Mesendoderm (in vitro differentiated cells): ENCODE measurements around the gene KIAA1191.
A peak's percentile ranks its signal among the peaks of the same experiment; 100 is the strongest.
"Not testable (repeated sequence)": the region's sequence is repeated elsewhere in the genome, so short reads cannot be mapped to it uniquely, and the experiment has no call there.

Source experiments
- DNase-seq: peaks from one replicate; pipeline ENCODE4 v3.0.0; 2013
- H2AK5ac ChIP-seq: 2 replicates; pipeline ENCODE4 v1.6.1; 2013; ENCODE audit warnings: low read length, inconsistent platforms
- H2BK120ac ChIP-seq: 2 replicates; pipeline ENCODE4 v1.6.1; 2013; ENCODE audit warnings: low read depth, mild to moderate bottlenecking, low read length, moderate library complexity, mixed read lengths
- H2BK15ac ChIP-seq: replicated peaks from 2 replicates; pipeline ENCODE4 v1.6.1; 2013; ENCODE audit warnings: low read depth, mild to moderate bottlenecking, moderate library complexity
- H2BK5ac ChIP-seq: 2 replicates; pipeline ENCODE4 v1.6.1; 2013; ENCODE audit warnings: low read length, inconsistent platforms
- H3K18ac ChIP-seq: 2 replicates; pipeline ENCODE4 v1.6.1; 2013; ENCODE audit warnings: mild to moderate bottlenecking, low read length, mixed read lengths
- H3K23ac ChIP-seq: one replicate; pipeline ENCODE4 v1.6.1; 2013; ENCODE audit warnings: low read length
- H3K27ac ChIP-seq: 2 replicates; pipeline ENCODE4 v1.5.1; 2013; ENCODE audit warnings: low read depth, mild to moderate bottlenecking, inconsistent platforms, low read length, moderate library complexity
- H3K27me3 ChIP-seq: 2 replicates; pipeline ENCODE4 v1.6.1; 2013; ENCODE audit warnings: low read length, control low read depth, mild to moderate bottlenecking, inconsistent platforms; ENCODE audit not compliant: insufficient read depth, poor library complexity
- H3K36me3 ChIP-seq: 2 replicates; pipeline ENCODE4 v1.6.1; 2013; ENCODE audit warnings: low read length, inconsistent platforms; ENCODE audit not compliant: control insufficient read depth, insufficient read depth
- H3K4ac ChIP-seq: one replicate; pipeline ENCODE4 v1.6.1; 2013; ENCODE audit warnings: low read depth, mild to moderate bottlenecking, low read length, moderate library complexity
- H3K4me1 ChIP-seq: 2 replicates; pipeline ENCODE4 v1.6.1; 2013; ENCODE audit warnings: low read depth, low read length, inconsistent platforms; ENCODE audit not compliant: control insufficient read depth
- H3K4me2 ChIP-seq: 2 replicates; pipeline ENCODE4 v1.6.1; 2013; ENCODE audit warnings: low read length
- H3K4me3 ChIP-seq: 2 replicates; pipeline ENCODE4 v1.5.1; 2013; ENCODE audit warnings: mild to moderate bottlenecking, low read length
- H3K56ac ChIP-seq: one replicate; pipeline ENCODE4 v1.6.1; 2013; ENCODE audit warnings: low read length
- H3K79me1 ChIP-seq: 2 replicates; pipeline ENCODE4 v1.6.1; 2013; ENCODE audit warnings: low read length, inconsistent platforms
- H3K79me2 ChIP-seq: 2 replicates; pipeline ENCODE4 v1.6.1; 2013; ENCODE audit warnings: mild to moderate bottlenecking, low read length; ENCODE audit not compliant: control insufficient read depth, insufficient read depth
- H3K9ac ChIP-seq: 2 replicates; pipeline ENCODE4 v1.6.1; 2013; ENCODE audit warnings: low read length, inconsistent platforms
- H4K5ac ChIP-seq: one replicate; pipeline ENCODE4 v1.6.1; 2013; ENCODE audit warnings: low read length
- H4K8ac ChIP-seq: one replicate; pipeline ENCODE4 v1.6.1; 2013; ENCODE audit warnings: low read depth, mild to moderate bottlenecking, control low read depth, low read length, moderate library complexity
- WGBS: extraction: QIAGEN DNeasy Blood & Tissue Kit; methylation state at CpG from one replicate; pipeline ENCODE4 v1.1.7; 2013; ENCODE audit warnings: low lambda C conversion rate, missing lambda C conversion rate; ENCODE audit not compliant: insufficient coverage; ENCODE audit errors: extremely low coverage; 5-methylcytosine and 5-hydroxymethylcytosine counted together

The KIAA1191 gene

GRCh38 chr5:176334031-176334770 is 27.4 kb downstream of the KIAA1191 start:
- no peaks in the 10 kb centered on the region for H3K36me3 ChIP-seq
- no peak for DNase-seq
- H3K4me3 ChIP-seq = no peak overlapping the region
- H3K9ac ChIP-seq = no peak overlapping the region
- no peak overlapping the region for H3K23ac ChIP-seq
- H3K79me1 ChIP-seq = no peaks in the 10 kb centered on the region
- H2AK5ac ChIP-seq = no peak overlapping the region
- no peaks in the 10 kb centered on the region for H3K27me3 ChIP-seq
- no peak overlapping the region for H3K4ac ChIP-seq
- no peak overlapping the region for H3K56ac ChIP-seq
- H3K4me2 ChIP-seq = no peak overlapping the region
- no peak overlapping the region for H4K5ac ChIP-seq
- H2BK5ac ChIP-seq = no peak overlapping the region
- H3K4me1 ChIP-seq = no peaks in the 10 kb centered on the region
- H4K8ac ChIP-seq = no peak overlapping the region
- H2BK120ac ChIP-seq = no peak overlapping the region
- no peak overlapping the region for H3K18ac ChIP-seq
- no peaks in the 10 kb centered on the region for H3K79me2 ChIP-seq
- H2BK15ac ChIP-seq = no peak overlapping the region
- no peak overlapping the region for H3K27ac ChIP-seq

DNA sequence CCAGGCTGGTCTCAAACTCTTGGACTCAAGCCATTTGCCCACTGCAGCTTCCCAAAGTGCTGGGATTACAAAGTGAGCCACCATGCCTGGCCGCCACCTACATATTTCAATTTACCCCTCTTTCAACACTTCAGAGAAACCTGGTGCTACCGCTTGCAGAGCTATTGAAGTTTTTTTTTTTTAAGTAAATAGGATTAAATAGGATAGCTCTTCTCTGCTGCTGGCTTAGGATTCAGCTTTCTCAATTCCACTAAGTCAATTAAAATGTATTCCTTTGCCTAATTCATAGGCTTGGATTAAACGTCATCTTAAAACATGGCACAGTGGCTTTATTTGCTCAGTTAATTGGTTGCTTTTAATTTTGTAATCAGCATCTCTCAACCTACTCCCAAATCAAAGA is 41.0 kb downstream of the KIAA1191 start:
- Histone ChIP-seq H3K79me1 (no peaks in the 10 kb centered on the region), H3K4me3 (no peak overlapping the region), H2BK5ac (no peak overlapping the region), H3K4me1 (no peaks in the 10 kb centered on the region), H3K4me2 (no peak overlapping the region), H3K27ac (no peak overlapping the region), H2BK120ac (no peak overlapping the region), H2AK5ac (no peak overlapping the region), H3K4ac (no peak overlapping the region), H3K23ac (no peak overlapping the region), H3K56ac (no peak overlapping the region), H2BK15ac (no peak overlapping the region), H4K5ac (no peak overlapping the region), H4K8ac (no peak overlapping the region), H3K18ac (no peak overlapping the region), H3K27me3 (no peaks in the 10 kb centered on the region), H3K9ac (no peak overlapping the region), H3K79me2 (no peaks in the 10 kb centered on the region), H3K36me3 (no peaks in the 10 kb centered on the region)
- WGBS = no CpG with 5 or more reads among the region's 3 CpGs
- DNase-seq = no peak

GRCh38 chr5:176319827-176320554 is 41.6 kb downstream of the KIAA1191 start:
- Histone ChIP-seq H3K27ac (no peak overlapping the region), H3K56ac (no peak overlapping the region), H3K36me3 (no peaks in the 10 kb centered on the region), H2AK5ac (no peak overlapping the region), H3K79me2 (no peaks in the 10 kb centered on the region), H3K4me3 (no peak overlapping the region), H2BK5ac (no peak overlapping the region), H3K18ac (no peak overlapping the region), H2BK15ac (no peak overlapping the region), H3K4me1 (no peaks in the 10 kb centered on the region), H3K4ac (no peak overlapping the region), H3K23ac (no peak overlapping the region), H3K27me3 (no peaks in the 10 kb centered on the region), H2BK120ac (no peak overlapping the region), H3K9ac (no peak overlapping the region), H4K8ac (no peak overlapping the region), H3K4me2 (no peak overlapping the region), H3K79me1 (no peaks in the 10 kb centered on the region), H4K5ac (no peak overlapping the region)
- peak; percentile 23 for DNase-seq
- WGBS = no CpG with 5 or more reads among the region's 9 CpGs

DNA sequence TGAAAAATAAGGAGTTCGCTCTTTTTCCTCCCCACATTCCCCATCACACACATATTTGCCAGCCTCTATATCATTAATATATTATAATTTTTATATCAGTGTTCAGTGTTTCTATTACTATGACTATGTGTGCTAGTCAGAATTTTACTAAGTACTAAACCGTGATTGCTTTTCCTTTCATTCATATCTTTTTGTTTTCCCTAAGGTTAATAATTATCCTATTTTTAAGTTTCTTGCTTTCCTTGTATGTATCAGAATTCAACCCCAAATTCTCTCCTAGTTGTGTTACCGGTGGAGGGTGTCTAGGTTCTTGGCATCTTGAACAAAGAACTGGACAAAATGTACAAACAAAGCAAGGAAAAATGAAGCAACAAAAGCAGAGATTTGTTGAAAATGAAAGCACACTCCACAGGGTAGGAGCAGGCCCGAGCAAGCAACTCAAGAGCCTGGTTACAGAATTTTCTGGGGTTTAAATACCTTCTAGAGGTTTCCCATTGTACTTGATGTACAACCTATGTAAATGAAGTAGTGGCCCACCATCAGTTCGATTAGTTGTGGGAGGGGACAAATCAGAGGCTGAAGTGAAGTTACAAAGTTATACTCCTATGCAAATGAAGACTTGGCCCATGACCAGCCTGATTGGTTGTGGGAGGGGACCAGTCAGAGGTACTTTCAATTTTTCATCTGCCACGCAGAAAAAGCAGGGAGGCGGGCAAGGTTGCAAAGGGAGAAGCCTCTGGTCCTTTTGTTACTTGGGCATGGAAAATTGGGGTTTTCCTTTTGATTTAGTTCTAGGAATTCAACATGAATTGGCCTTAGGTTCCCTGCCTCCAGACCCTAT is 43.8 kb downstream of the KIAA1191 start:
- Histone ChIP-seq H3K23ac (no peak overlapping the region), H3K18ac (no peak overlapping the region), H3K4ac (no peak overlapping the region), H3K56ac (no peak overlapping the region), H2AK5ac (no peak overlapping the region), H3K4me2 (no peak overlapping the region), H3K36me3 (no peaks in the 10 kb centered on the region), H3K79me1 (no peaks in the 10 kb centered on the region), H2BK15ac (no peak overlapping the region), H3K4me3 (no peak overlapping the region), H2BK120ac (no peak overlapping the region), H4K8ac (no peak overlapping the region), H3K79me2 (no peaks in the 10 kb centered on the region), H3K4me1 (no peaks in the 10 kb centered on the region), H2BK5ac (no peak overlapping the region), H3K27me3 (no peaks in the 10 kb centered on the region), H4K5ac (no peak overlapping the region), H3K9ac (no peak overlapping the region), H3K27ac (no peak overlapping the region)
- 100% methylated on average over 1 of the region's 7 CpGs for WGBS
- no peak for DNase-seq

DNA sequence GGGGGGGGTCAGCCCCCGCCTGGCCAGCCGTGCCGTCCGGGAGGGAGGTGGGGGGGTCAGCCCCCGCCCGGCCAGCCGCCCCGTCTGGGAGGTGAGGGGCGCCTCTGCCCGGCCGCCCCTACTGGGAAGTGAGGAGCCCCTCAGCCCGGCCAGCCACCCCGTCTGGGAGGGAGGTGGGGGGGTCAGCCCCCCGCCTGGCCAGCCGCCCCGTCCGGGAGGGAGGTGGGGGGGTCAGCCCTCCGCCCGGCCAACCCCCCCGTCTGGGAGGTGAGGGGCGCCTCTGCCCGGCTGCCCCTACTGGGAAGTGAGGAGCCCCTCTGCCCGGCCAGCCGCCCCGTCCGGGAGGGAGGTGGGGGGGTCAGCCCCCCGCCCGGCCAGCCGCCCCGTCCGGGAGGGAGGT is 56.2 kb downstream of the KIAA1191 start:
- H3K4ac ChIP-seq, H3K4me1 ChIP-seq, H3K36me3 ChIP-seq, H3K56ac ChIP-seq, H4K5ac ChIP-seq, H3K79me2 ChIP-seq, H4K8ac ChIP-seq, H3K27ac ChIP-seq, H2BK5ac ChIP-seq, H2BK120ac ChIP-seq, H3K23ac ChIP-seq, H3K27me3 ChIP-seq, H2AK5ac ChIP-seq, H3K18ac ChIP-seq, DNase-seq, H3K9ac ChIP-seq, H2BK15ac ChIP-seq, H3K4me2 ChIP-seq, H3K79me1 ChIP-seq, H3K4me3 ChIP-seq: not testable (repeated sequence)
- WGBS = no CpG with 5 or more reads among the region's 31 CpGs
